CD4-positive, alpha-beta T cell (primary cell): ENCODE data around the gene CRYL1. TPM values are rescaled to one million over a fixed set of nuclear protein-coding genes. Genes with fewer than 3 reads are reported as not detected.

Source experiments
- ATAC-seq: fragments of 200-7000 bp; cut with Tn5 transposase; one replicate; pipeline ENCODE4 v1.10.0; 2022; ENCODE audit warnings: mild to moderate bottlenecking; ENCODE audit not compliant: poor library complexity
- CTCF ChIA-PET: fragments of 350-600 bp; sonication (Branson Sonifier 250); formaldehyde crosslinking; loops from one replicate; lab custom pipeline; 2021; ENCODE audit warnings: antibody characterized with exemption, inconsistent platforms; lab: Charles Lee
- POLR2A ChIA-PET: fragments of 350-600 bp; sonication (Branson Sonifier 250); formaldehyde crosslinking; loops from one replicate; lab custom pipeline; 2021; ENCODE audit warnings: antibody characterized with exemption, inconsistent platforms; lab: Charles Lee
- DNase-seq, 14 experiments: peaks; one replicate each; pipeline ENCODE4 v3.0.0-alpha.2; 2013 to 2020; ENCODE audit warnings: mixed read lengths in 2 of 14
- H3K27ac ChIP-seq, 2 donors: one replicate each; pipeline versions ENCODE4 v1.5.1 to v1.7.0; 2013; ENCODE audit warnings: low read length in 2 of 2, low read depth in 1 of 2, mild to moderate bottlenecking in 1 of 2
- H3K27me3 ChIP-seq, 2 experiments: 1 replicate in 1 of 2; 2 replicates in 1 of 2; pipeline versions ENCODE4 v1.6.1 to v1.7.0; 2013; ENCODE audit warnings: low read length in 2 of 2, control low read depth in 1 of 2, mild to moderate bottlenecking in 1 of 2, moderate library complexity in 1 of 2; ENCODE audit not compliant: insufficient read depth in 2 of 2, control insufficient read depth in 1 of 2
- H3K36me3 ChIP-seq: one replicate; pipeline ENCODE4 v1.6.1; 2013; ENCODE audit warnings: low read length, control low read depth; ENCODE audit not compliant: insufficient read depth
- H3K4me1 ChIP-seq: one replicate; pipeline ENCODE4 v1.6.1; 2013; ENCODE audit warnings: low read length, control low read depth; ENCODE audit not compliant: insufficient read depth
- H3K4me3 ChIP-seq: one replicate; pipeline ENCODE4 v1.5.1; 2013; ENCODE audit warnings: mild to moderate bottlenecking, low read length, moderate library complexity
- H3K9me3 ChIP-seq, 2 experiments: 1 replicate in 1 of 2; 2 replicates in 1 of 2; pipeline versions ENCODE4 v1.6.1 to v1.7.0; 2013; ENCODE audit warnings: low read length in 2 of 2, mild to moderate bottlenecking in 2 of 2, control low read depth in 1 of 2, moderate library complexity in 1 of 2; ENCODE audit not compliant: control insufficient read depth in 1 of 2, insufficient read depth in 1 of 2
- H3K27ac Mint-ChIP-seq: one replicate; pipeline ENCODE4 v1.8.0; 2020; ENCODE audit warnings: mixed read lengths
- H3K27me3 Mint-ChIP-seq: one replicate; pipeline ENCODE4 v1.8.0; 2021; ENCODE audit warnings: mixed read lengths
- H3K36me3 Mint-ChIP-seq: one replicate; pipeline ENCODE4 v1.8.0; 2021; ENCODE audit warnings: low read depth, mixed read lengths
- H3K4me1 Mint-ChIP-seq: one replicate; pipeline ENCODE4 v1.8.0; 2021; ENCODE audit warnings: low read depth, mixed read lengths
- H3K4me3 Mint-ChIP-seq: one replicate; pipeline ENCODE4 v1.8.0; 2020; ENCODE audit warnings: mild to moderate bottlenecking, mixed read lengths
- H3K9me3 Mint-ChIP-seq: one replicate; pipeline ENCODE4 v1.8.0; 2020; ENCODE audit warnings: mixed read lengths
- intact Hi-C, 2 experiments: fragments of 100-400 bp; cut with DNase I in 1 of 2; cut with micrococcal nuclease in 1 of 2; formaldehyde crosslinking; loops; one replicate each; pipeline versions ENCODE4 v1.15.1 to v1.9.0; 2023 to 2025; cut with DNase I, micrococcal nuclease
- total RNA-seq, 174 experiments: library from RNA in 2 of 174; stranded (reverse) in 2 of 174; gene quantifications; one replicate each; pipeline ENCODE4 v1.2.3 and lab custom pipeline; 2021 to 2026
- TF ChIP-seq, protein P1 (sequence below): fragments of 200-600 bp; IDR thresholded peaks from one replicate; pipeline ENCODE4 v1.8.0; 2022; ENCODE audit warnings: antibody characterized with exemption, mild to moderate bottlenecking

CRYL1 gene
- total RNA-seq, 2 experiments from 2014 or later = 7.9 to 8.0 TPM

DNA sequence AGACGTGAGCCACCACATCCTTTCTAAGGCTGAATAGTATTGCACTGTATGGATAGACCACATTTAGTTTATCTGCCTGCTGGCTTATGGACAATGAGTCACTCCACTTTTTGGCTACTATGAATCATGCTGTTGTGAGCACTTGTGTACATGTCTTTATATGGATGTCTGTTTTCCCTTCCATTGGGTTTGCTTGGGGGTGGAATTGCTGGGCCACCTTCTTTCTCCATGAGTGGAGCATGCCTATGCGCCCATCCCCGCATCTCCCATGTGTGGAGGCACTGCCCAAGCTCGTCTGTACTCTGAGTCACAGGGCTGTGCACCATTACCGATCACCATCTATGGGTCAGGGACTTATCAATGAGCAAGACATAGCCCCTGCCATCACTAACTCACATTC is 166.3 kb downstream of the CRYL1 start:
- CTCF ChIA-PET = no interaction called here
- Histone ChIP-seq H3K27ac (no peak overlapping the region), H3K36me3 (no peaks in the 10 kb centered on the region), H3K4me3 (no peak overlapping the region), H3K9me3 (no peaks in the 10 kb centered on the region), H3K4me1 (no peaks in the 10 kb centered on the region), H3K27me3 (no peaks in the 10 kb centered on the region)
- H3K27ac Mint-ChIP-seq = no peak overlapping the region
- ATAC-seq (no peak), DNase-seq (peak in 1 of 14 experiments; percentile 22)
- H3K36me3 Mint-ChIP-seq = no peaks in the 10 kb centered on the region
- no peaks in the 10 kb centered on the region for H3K9me3 Mint-ChIP-seq
- H3K27me3 Mint-ChIP-seq = no peaks in the 10 kb centered on the region
- intact Hi-C loops = no loop called here
- no peak overlapping the region for H3K4me3 Mint-ChIP-seq
- H3K4me1 Mint-ChIP-seq = no peaks in the 10 kb centered on the region
- TF ChIP-seq, protein P1, sequence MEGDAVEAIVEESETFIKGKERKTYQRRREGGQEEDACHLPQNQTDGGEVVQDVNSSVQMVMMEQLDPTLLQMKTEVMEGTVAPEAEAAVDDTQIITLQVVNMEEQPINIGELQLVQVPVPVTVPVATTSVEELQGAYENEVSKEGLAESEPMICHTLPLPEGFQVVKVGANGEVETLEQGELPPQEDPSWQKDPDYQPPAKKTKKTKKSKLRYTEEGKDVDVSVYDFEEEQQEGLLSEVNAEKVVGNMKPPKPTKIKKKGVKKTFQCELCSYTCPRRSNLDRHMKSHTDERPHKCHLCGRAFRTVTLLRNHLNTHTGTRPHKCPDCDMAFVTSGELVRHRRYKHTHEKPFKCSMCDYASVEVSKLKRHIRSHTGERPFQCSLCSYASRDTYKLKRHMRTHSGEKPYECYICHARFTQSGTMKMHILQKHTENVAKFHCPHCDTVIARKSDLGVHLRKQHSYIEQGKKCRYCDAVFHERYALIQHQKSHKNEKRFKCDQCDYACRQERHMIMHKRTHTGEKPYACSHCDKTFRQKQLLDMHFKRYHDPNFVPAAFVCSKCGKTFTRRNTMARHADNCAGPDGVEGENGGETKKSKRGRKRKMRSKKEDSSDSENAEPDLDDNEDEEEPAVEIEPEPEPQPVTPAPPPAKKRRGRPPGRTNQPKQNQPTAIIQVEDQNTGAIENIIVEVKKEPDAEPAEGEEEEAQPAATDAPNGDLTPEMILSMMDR = no peak
- POLR2A ChIA-PET = no interaction called here

DNA sequence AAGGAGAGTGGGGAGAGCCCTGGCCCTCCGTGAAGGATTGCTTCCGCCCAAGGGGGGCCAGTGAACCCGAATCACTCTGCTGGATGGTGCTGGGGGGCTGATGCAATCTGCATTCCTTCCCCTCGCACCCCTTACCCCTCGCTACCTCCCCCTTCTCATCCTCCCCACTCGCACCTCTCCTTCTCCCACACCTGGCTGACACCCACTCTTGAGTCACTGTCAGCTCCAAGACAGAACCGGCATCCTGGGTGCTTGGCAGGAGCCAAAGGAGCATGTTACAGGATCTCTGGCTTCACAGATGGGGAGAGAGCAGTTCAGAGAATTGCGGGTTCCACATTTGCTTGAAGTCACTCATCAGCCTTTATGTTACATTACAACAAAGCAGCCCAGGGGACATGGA is 167.6 kb downstream of the CRYL1 start:
- no peak for DNase-seq
- intact Hi-C loops = no loop called here
- Histone ChIP-seq H3K9me3 (no peaks in the 10 kb centered on the region), H3K4me1 (no peaks in the 10 kb centered on the region), H3K36me3 (no peaks in the 10 kb centered on the region), H3K27me3 (no peaks in the 10 kb centered on the region), H3K27ac (no peak overlapping the region), H3K4me3 (no peak overlapping the region)
- no peak for ATAC-seq
- ChIA-PET CTCF (no interaction called here), POLR2A (no interaction called here)
- H3K4me1 Mint-ChIP-seq = peaks cover 5% of the 10 kb centered on the region
- no peaks in the 10 kb centered on the region for H3K9me3 Mint-ChIP-seq
- H3K27me3 Mint-ChIP-seq = no peaks in the 10 kb centered on the region
- no peak overlapping the region for H3K27ac Mint-ChIP-seq
- H3K36me3 Mint-ChIP-seq = no peaks in the 10 kb centered on the region
- H3K4me3 Mint-ChIP-seq = no peak overlapping the region
- TF ChIP-seq, protein P1 = no peak

DNA sequence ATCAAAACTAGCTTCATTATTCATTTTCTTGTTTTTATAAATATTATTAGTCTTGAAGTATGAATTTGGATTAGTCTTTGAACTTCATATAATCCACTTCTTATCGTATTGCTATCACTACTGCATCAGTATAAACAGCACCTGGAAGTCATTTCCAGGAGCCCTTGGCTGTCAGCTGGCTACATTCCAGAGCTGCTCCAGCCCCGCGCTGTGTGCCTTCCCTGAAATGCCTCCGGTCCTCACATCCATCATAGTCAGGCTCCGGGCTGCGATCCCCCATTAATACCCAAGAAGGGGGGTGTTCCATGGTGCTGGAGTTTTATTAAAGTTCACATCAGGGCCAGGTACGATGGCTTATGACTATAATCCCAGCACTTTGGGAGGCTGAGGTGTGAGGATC is 169.2 kb downstream of the CRYL1 start:
- H3K27ac Mint-ChIP-seq = no peak overlapping the region
- intact Hi-C loops = no loop called here

More for the DNA sequence above, 169.2 kb downstream of the CRYL1 start:
- H3K4me3 Mint-ChIP-seq = no peak overlapping the region
- Histone ChIP-seq H3K9me3 (no peaks in the 10 kb centered on the region), H3K36me3 (no peaks in the 10 kb centered on the region), H3K4me3 (no peak overlapping the region), H3K27ac (no peak overlapping the region), H3K27me3 (no peaks in the 10 kb centered on the region), H3K4me1 (no peaks in the 10 kb centered on the region)
- H3K27me3 Mint-ChIP-seq = no peaks in the 10 kb centered on the region
- H3K4me1 Mint-ChIP-seq = peaks cover 5% of the 10 kb centered on the region
- TF ChIP-seq, protein P1 = no peak
- CTCF ChIA-PET = no interaction called here
- H3K9me3 Mint-ChIP-seq = no peaks in the 10 kb centered on the region
- no peak for ATAC-seq
- no peak for DNase-seq
- no peaks in the 10 kb centered on the region for H3K36me3 Mint-ChIP-seq
- POLR2A ChIA-PET = no interaction called here
